Fibroblast of pulmonary artery (primary cell): ENCODE results near the gene PHLDA3.
A peak's percentile ranks its signal among the peaks of the same experiment; 100 is the strongest.

Experiments used
- DNase-seq: peaks from one replicate; pipeline ENCODE4 v3.0.0-alpha.2; 2010; ENCODE audit warnings: low read depth
- H3K4me3 ChIP-seq: replicated peaks from 2 replicates; pipeline ENCODE4 v1.5.1; 2011; ENCODE audit warnings: low read depth, mild to moderate bottlenecking, control low read depth, low read length, moderate library complexity
- TF ChIP-seq, protein P1 (sequence below): IDR thresholded peaks from 2 replicates; pipeline ENCODE4 v1.5.1; 2011; ENCODE audit warnings: mild to moderate bottlenecking, control low read depth, low read length, inconsistent platforms; ENCODE audit errors: missing control alignments

Gene PHLDA3

DNA sequence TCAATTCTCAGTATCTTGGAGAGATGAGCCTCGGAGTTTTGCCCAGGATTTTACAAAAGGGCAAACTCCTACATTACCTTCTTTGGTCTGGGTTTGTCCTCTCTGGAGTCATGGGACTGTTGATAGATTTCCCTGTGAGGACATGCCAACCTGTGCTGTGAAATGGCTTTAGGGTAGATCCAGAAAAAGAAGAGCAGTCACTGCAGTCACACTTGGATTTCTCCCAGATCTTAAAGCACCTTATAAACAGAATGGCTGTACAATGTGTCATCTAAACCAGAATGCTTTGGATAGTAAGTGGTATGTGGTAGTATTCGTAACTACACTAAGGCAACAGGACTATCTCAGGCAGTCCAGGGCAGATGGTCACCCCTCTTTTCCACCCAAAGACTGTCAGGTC lies 39.8 kb upstream of the PHLDA3 start:
- H3K4me3 ChIP-seq: no peak overlapping the region
- no peak for DNase-seq
- TF ChIP-seq, protein P1, sequence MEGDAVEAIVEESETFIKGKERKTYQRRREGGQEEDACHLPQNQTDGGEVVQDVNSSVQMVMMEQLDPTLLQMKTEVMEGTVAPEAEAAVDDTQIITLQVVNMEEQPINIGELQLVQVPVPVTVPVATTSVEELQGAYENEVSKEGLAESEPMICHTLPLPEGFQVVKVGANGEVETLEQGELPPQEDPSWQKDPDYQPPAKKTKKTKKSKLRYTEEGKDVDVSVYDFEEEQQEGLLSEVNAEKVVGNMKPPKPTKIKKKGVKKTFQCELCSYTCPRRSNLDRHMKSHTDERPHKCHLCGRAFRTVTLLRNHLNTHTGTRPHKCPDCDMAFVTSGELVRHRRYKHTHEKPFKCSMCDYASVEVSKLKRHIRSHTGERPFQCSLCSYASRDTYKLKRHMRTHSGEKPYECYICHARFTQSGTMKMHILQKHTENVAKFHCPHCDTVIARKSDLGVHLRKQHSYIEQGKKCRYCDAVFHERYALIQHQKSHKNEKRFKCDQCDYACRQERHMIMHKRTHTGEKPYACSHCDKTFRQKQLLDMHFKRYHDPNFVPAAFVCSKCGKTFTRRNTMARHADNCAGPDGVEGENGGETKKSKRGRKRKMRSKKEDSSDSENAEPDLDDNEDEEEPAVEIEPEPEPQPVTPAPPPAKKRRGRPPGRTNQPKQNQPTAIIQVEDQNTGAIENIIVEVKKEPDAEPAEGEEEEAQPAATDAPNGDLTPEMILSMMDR: no peak

GRCh38 chr1:201507360-201507675 lies 38.3 kb upstream of the PHLDA3 start:
- DNase-seq: no peak
- peak overlapping the region; percentile 85 for H3K4me3 ChIP-seq
- TF ChIP-seq, protein P1: no peak

DNA sequence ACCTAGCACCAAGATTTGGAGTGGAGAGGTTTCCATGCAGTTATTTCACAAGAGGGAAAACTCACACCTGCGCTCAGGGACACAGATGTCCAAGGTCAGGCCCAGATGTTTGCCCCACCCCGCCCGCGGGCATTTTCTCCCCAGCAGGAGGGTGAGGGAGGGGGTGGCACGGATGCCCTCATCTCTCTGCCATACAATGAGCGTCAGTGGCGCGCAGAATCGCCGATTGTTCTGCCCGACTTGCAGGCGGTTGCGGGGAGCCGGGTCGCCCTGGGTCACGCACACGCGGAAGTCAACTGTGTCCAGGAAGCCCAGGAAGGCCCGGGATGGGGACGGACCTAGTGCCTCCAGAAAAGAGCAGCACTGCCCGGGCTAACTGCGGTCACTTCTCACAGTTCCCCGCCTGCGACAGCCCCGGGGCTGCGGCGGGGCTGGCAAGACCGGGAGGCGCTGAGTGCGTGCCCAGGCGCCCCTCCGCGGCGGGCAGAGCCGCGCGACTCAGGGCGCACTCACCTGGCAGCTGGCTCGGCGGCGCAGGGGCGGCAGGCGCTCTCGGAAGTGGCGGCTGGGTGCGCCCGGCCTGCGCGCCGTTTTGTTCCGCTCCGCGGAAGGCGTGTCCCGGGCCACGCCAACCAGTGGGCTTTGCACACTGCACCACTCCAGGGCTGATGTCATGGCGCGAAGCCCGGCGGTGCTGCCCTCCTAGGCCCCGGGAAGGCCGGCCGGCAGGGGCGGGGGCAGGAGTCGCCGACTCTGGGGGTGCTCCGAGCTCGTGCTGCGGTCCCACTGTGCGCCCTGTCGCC lies 37.8 kb upstream of the PHLDA3 start, which contains the start of gene CSRP1:
Gene CSRP1 (minus strand): TSS at position 567 of the 803 bp plus-strand sequence. CDS start 10,820 bp downstream, outside the sequence.
- DNase-seq: peak; percentile 90
- peak within 1 kb of the TSS; percentile 85 for H3K4me3 ChIP-seq
- TF ChIP-seq, protein P1: no peak

DNA sequence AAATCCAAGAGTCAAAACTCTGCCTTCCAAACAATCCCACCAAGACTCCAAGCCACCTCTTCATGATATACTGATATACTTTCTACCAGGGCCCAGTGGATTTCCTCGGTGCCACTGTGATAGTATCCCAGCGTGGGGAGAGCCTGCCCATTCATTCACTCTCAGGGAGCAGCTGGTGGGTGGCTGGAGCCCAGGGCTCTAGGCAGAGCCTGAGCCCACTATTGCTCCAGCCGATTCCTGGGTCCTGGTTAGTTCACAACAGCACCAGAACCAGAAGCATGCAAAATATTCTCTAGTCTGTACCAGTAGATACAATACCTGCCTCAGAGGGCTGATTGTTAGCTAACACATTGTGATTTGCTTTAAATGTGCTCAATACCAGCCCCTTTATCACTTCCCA lies 37.1 kb upstream of the PHLDA3 start:
- peak overlapping the region; percentile 85 for H3K4me3 ChIP-seq
- no peak for DNase-seq
- TF ChIP-seq, protein P1: no peak

DNA sequence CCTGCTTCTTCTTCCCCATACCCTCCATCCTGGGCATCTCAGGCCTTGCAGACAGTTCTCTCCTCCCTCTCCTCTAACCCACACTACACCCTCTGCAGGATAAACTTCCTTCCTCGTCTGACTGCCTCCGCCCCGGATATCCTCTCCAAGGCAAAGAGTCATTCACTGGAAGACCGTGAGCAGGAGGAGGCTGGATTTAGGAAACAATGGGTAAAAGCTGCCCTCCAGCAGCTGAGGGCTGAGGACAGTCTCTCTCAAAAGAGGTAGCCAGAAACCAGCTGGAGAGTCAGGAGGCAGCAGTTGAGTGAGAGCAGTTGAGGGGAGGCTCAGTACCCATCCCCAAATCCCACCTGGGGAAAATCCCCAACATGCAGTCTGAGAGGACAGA lies 36.5 kb upstream of the PHLDA3 start:
- TF ChIP-seq, protein P1: no peak
- peak overlapping the region; percentile 85 for H3K4me3 ChIP-seq
- peak; percentile 91 for DNase-seq

GRCh38 chr1:201504799-201505502 lies 36.0 kb upstream of the PHLDA3 start:
- peak overlapping the region; percentile 85 for H3K4me3 ChIP-seq
- TF ChIP-seq, protein P1: no peak
- DNase-seq: no peak
